Ramos (cell line): ENCODE data around the gene ATL1.

Experiments used
- in situ Hi-C: fragments of 300-500 bp; cut with MboI; formaldehyde crosslinking; loops from one replicate; pipeline ENCODE4 v1.14.3; 2022; ENCODE audit warnings: low sequenced_read_pairs; ENCODE audit not compliant: unreplicated experiment

The ATL1 gene

GRCh38 chr14:50675597-50675996, 115.7 kb downstream of the ATL1 start:
- in situ Hi-C loops: no loop called here

DNA sequence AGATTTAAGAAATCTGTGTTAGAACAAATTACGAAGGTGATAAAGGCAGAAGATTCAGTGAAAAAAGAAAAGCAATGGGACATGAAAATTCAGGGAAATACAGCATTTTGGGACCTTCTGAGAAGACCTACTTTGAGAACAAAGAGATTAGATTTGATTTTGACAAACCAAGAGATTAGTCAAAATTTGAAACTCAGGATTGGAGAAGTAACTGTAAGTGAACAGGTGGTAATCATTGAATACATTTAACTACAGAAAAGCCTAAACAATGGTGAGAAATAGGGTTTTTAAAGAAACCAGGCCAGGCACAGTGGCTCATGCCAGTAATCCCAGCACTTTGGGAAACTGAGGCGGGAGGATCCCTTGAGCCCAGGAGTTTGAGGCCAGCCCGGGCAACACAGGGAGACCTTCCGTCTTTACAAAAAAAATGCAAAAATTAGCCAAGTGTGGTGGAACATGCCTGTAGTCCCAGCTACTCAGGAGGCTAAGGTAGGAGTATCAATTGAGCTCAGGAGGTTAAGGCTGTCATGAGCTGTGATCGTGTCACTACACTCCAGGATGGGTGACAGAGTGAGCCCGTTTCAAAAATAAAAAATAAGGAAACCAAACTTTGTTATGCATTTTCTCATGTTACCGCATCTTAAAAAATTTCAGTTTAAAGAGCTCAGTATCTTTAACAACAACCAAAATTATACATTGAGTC, 117.0 kb downstream of the ATL1 start:
- in situ Hi-C loops: no loop called here

- in situ Hi-C loops: no loop called here
Measured at GRCh38 chr14:50677527-50678063, 117.7 kb downstream of the ATL1 start.

GRCh38 chr14:50678163-50678562, 118.2 kb downstream of the ATL1 start:
- in situ Hi-C loops: no loop called here

DNA sequence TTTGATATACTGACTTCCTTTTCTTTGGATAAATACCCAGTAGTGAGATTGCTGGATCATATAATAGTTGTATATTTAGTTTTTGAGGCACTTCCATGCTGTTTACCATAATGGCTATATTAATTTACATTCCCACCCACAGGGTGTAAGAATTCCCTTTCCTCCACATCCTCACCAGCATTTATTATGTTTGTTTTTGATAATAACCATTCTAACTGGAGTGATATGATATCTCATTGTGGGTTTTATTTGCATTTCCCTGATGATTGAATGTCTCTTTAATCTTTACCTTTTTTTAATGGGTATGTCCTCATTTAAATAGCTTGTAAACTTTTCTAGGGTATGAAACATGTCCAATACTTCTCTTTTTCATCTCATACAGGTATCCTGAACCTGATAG, 119.7 kb downstream of the ATL1 start:
- in situ Hi-C loops: no loop called here
